Activated gamma-delta T cell (primary cell): Measurements from ENCODE around the gene AIRE.
"Not testable (repeated sequence)": the region's sequence is repeated elsewhere in the genome, so short reads cannot be mapped to it uniquely, and the experiment has no call there.

ENCODE experiments used
- DNase-seq: peaks from one replicate; lab custom pipeline; 2025; lab: John Stamatoyannopoulos, UW

AIRE gene

DNA sequence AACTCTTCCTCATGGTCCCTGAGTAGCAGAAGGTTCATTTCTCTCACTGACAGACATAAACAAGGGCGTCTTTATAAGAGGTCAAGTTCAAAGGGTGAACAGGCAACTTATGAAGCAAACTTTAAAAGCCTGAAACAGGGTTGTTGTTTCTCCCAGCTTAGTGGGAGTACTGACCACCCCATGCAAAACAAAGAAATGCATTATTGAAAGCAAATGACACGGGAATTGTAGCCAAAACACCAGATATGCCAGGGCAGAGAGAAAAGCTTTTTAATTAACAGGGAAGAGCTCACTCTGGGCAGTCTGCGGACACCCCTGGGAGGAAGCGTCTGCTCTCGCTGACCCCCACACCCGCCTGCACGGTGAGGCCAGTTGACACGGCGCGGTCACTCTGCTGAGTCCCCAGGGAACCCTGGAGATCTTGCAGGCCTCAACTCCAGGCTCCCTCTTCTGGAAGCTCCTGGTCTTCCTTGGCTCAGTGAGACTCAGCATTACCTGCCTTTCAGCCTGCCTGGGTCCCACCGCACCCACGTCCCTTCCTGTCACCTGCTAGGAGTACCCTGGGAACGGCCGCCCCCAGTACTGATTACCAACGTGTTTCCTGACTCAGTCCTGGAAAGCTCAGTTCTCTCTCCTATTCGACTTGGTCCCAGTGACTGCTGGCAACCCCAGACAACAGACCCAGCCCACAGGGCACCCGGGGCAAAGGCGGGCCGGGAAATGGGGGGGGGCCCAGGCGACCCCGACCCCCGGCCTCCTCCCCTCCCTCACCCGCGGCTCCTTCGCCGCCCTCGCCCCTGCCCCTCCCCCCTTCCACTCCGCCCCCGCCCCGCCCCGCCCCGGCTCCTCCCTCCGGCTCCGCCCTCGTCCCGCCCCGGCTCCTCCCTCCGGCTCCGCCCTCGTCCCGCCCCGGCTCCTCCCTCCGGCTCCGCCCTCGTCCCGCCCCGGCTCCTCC is 52.5 kb downstream of the AIRE start:
- DNase-seq = no peak

GRCh38 chr21:44338971-44339910 is 53.6 kb downstream of the AIRE start, which contains the start of gene CFAP410:
TSS of gene CFAP410 (minus strand) at chr21:44339390. CDS start at chr21:44339194, 196 bp downstream.
- peak; percentile 93 for DNase-seq

- not testable (repeated sequence) for DNase-seq
These were observed 56.2 kb downstream of the AIRE start for GRCh38 chr21:44341726-44342458.

DNA sequence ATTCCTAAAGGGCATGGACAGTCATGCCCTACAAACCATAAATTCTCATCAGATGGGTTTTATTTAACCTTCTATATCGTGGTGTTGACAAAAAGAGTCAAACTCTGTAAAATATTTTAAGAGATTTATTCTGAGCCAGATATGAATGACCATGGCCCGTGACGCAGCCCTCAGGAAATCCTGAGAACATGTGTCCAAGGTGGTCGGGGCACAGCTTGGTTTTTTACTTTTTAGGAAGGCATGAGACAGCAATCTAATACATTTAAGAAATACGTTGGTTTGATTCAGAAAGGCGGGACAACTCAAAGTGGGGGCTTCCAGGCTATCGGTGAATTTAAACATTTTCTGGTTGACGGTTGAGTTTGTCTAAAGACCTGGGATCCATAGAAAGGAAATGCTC is 57.3 kb downstream of the AIRE start:
- DNase-seq = not testable (repeated sequence)

- DNase-seq = no peak
These were observed 59.0 kb downstream of the AIRE start for GRCh38 chr21:44344541-44345183.

DNA sequence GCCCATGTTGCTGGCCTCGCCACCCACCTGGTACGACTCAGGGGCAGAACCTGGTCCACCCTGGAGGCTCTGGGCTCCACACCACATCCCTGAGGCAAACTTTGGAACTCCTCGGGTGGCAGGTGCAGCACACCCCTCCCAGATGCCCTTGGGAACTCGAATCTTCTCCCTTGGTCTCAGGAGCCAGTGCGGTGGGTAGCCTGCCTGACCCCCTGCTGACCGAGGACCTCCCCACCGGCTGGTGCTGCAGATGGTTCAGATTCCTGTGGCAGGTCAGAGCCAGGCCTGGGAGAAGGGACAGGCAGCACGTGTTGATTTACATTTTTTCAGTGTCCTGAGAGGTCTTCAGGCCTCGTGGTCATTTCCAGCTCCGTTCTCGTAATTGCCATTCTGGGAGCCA is 59.8 kb downstream of the AIRE start:
- DNase-seq = no peak

GRCh38 chr21:44347911-44348451 is 62.3 kb downstream of the AIRE start:
- DNase-seq = no peak
